OCI-M2 (cell line): ENCODE results near the gene STAG3.

ENCODE experiments used
- DNase-seq: peaks from one replicate; lab custom pipeline; 2025; ENCODE audit not compliant: unreplicated experiment; lab: John Stamatoyannopoulos, UW

The STAG3 gene

DNA sequence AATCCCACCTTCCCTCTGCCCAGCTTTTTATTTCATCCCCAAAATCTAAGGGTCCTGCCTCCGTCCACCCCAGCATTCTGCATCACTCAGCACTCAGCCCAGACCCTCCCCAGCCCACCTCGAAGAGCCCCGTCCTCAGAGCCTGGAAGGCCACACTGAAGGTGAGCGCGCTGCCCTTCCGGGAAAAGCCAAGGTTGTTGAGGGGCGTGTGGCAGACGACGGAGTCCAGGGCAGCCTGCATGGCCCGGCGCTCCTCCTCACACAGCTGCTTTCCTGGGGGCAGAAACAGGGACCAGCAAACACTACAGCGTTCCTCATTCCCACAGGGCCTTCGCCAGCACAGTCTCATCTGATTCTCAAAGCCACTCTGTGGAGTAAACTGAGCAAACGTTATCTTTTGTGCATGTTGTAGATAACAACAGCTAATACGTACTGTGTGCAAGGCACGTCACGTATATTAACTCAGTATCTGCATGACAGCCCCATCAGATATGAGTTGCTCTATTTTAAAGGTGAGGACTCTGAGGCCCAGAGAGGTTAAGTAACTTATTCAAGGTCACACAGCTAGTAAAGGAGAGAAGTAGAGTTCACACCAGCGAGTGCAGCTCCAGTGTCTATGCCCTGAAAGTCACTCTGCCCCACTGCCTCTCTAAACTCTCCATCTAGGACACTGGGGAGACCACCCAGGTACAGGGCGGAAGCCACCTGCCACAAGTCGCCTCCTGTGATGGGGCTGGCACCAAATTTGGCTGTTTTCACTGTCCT is 22.0 kb upstream of the STAG3 start:
- no peak for DNase-seq

DNA sequence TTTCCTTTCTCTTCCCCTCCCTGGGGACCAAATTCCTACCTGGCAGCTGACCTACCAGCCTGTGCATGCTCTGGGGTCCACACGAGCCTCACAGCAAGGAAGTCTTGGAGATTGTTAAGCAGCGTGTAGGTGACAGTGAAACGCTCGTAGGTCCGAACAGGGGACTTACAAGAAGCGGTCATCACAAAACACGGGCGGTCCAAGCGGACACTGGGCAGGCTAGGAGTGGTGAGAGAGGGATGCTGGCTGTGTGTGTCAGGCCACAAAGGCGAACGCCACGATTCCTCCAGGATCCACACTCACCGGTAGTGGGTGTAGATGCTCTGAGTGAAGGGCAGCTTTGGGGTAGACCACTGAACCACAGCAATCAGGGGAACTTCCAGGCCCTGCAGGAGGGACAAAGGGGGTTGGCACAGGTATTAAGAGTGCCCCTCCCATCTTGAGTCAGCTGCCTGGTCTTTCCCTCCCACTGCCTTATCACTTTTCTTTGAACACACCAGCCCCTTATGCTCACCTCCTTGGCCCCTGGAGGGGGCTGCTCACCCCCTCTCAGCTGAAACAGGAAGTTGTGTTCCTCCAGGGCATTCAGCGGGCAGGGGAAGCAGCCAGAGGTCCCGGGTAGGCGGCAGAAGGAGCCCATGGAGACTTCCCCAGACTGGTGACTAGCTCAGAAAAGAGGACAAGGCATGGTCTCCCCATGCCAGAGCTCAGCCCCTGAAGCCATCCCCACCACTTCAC is 21.2 kb upstream of the STAG3 start:
- DNase-seq, result no peak

DNA sequence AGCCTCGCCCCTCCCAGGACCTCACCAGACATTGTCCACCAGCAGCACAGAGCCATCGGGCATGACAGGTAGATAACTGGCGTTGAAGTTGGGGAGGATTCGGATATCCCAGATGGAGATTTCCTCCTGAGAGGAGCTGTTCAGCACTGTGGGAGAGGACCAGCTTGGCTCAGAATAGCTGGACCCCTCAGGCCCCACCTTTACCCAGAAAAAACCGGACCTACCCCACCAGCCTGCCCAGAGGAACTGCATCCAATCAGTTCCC is 20.7 kb upstream of the STAG3 start:
- no peak for DNase-seq

DNA sequence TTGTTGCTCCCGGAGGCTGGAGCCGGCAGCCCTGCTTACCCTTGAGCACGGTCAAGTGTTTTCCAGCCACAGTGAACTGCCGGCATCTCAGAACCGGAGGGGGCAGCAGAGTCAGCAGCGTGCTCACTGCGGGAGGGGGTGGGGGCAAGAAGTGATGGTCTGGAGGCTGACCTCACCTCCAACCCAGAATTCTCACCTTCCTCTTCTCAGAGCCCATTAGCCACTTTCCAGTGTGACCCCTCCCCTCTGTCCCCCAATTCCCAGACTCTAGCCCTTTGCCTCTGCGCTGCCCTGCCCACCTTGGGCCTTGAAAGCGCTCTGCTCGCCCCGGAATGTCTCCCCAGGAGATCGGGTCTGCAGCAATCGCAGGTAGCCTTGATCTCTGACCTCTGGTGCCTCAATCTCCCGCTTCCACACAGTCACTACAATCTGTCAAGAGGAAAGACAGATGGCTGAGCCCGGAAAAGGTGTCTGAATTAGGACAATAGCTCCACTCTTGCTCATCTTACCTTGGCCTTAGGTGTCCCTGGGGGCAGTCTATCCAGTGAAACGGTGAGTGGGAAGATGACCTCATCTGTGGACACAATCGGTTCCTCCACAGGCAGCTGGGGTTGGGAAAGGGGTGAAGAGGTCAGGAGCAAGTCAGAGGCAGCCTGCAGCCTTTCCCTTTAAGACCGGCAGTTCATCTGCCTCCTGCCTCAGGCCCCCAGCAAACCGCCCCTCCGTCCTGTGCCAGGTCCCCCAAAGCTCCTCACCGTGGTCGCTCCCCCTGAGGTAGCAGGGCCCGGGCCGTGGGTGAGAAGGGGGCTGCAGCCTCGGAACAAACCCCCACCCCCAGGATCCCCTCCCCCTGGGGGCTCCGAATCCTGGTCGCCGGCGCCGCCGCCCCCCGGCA is 20.1 kb upstream of the STAG3 start:
- no peak for DNase-seq

DNA sequence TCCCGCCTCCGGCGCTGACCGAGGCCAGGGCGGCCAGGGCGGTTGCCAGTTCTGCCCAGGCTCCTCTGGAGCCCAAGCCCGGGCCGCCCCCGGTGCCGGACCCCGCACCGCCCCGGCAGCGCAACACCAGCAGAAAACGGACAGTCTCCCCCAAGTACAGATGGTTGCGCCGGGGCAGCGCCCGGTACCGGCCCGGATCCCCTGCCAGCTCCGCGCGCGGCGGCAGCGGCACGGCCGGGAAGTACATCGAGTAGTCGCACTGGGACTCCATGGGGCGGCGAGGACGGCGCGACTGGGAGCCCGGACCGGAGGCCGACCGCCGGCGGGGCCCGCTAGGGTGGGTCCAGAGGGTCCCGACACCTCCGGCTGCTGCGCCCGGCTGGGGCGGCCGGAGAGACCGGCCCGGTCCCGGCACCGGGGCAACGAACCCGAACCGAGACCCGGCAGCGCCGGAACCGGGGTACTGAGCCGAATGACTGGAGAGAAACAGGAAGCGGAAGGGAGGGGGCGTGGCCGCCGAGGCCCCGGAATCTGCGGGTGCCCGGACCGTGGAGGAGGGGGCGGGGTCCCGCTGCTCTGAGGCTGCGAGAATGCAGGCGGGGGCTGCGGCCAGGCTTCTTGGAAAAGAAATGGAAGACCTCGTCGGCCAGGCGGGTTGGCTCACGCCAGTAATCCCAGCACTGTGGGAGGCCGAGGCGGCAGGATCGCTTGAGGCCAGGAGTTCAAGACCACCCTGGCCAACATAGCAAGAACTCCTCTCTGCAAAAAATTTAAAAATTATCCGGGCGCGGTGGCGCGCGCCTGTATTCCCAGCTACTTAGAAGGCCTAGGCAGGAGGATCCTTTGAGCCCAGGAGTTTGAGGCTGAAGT is 19.3 kb upstream of the STAG3 start, which contains the start of gene TRAPPC14:
TRAPPC14 (minus strand) TSS at position 495 of the 870 bp plus-strand sequence; CDS start at position 271, 224 bp downstream.
- peak; percentile 16 for DNase-seq

DNA sequence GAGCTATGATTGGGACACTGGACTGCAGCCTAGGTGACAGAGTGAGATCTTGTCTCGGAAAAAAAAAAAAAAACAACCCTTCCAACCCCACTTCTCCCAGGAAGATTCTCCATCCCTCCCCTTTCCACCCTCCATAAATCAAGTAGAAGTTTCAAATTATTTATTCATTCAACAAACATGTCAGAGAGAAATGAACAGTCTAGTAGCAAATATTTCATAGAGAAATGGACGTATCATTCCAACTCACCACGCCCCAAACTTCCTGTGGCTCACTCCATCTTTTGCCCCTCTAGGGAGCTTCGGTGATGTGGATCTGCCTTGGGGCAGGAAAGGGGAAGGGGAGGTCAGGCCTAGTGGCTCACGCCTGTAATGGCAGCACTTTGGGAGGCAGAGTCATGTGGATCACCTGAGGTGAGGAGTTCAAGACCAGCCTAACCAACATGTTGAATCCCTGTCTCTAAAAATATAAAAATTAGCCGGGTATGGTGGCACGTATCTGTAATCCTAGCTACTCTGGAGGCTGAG is 18.6 kb upstream of the STAG3 start:
- DNase-seq, result no peak

DNA sequence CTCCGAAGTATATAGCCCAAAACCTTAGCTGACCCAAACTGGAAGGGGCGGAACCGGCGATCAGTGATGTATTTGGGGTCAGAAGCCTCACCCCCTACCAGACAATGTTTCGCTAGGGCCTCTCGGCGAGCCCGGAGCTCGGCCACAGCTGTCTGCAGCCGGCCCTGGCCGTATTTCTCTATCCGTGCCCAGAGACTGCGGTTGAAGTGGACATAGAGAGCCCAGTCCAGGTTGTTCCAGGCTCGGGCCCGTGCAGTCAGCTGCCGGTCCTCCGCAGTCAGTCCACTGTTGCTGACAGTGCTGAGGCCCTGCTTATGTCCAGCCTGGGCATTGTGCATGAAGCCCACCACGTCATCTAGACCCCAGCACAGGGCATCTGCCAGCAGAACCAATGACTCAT is 17.7 kb upstream of the STAG3 start:
- no peak for DNase-seq

DNA sequence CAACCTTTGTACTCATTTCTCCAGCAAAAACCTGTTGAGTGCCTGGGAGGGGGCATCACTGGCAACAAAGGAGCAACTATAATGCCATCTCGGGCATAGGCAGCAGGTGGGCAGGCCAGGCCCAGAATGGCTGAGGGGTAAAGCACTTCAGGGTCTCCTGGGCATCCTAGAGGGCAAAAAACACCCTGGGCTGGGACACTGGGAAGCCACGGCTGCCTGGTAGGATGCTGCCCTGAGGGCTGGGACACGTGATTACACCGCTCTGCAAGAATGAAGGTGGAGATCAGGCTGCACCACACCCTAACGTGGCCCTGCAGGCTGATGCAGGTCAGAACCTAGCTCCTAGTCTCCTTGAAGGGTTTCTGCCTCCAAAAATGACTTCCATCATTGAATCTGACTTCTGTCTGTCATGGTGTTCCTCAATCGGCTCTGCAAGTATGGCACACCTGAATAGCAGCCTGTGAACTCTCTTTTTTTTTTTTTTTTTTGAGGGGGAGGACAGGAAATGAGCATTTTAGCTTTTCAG is 14.6 kb upstream of the STAG3 start:
- DNase-seq, result no peak

DNA sequence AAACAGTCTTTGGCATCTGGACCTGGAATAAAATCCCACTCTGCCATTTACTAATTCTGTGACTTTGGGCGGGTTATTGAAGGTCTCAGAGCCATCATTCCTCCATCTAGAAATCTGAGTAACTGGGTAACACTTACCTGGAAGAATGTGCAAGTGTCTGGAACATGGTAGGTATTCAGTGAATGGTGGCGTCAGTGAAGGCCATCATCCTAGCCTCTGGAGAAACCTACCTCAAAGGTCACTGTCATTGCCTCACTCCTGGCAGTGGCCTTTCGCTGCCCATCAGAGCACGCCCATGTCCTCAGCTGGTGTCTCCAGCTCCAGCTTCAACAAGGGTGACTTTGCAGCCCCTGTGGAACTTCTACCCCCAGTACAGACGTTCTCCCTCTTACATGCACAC is 13.8 kb upstream of the STAG3 start:
- no peak for DNase-seq

DNA sequence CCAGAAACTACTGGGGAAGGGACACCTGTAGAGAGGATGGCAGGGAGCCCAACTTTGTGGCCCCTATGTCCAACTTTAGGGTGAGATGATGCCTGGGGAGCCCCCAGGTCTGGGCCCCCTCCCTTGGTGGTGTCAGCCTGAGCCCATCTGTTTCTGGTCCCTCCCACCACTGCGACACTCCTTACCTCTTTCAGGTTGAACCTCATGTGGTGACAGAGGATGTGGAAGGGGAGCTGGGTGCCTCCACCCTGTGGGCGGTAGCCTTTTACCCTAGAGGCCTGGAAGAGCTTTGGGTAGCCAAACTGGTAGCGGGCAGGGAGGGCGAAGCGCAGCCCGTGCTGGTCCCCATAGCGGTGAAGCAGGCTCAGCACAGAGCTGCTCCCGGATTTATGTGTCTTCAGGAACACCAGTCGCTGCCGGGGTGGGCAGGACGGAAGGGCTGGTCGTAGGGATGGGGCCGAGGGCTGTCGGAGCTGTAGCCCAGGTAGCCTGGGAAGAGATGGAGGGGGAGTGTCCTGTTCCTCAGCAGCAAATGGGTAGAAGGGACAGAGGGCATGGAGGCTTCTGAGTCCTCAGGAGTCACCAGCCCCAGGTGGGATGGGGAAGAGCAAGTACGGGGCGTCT is 11.3 kb upstream of the STAG3 start:
- DNase-seq, result no peak

DNA sequence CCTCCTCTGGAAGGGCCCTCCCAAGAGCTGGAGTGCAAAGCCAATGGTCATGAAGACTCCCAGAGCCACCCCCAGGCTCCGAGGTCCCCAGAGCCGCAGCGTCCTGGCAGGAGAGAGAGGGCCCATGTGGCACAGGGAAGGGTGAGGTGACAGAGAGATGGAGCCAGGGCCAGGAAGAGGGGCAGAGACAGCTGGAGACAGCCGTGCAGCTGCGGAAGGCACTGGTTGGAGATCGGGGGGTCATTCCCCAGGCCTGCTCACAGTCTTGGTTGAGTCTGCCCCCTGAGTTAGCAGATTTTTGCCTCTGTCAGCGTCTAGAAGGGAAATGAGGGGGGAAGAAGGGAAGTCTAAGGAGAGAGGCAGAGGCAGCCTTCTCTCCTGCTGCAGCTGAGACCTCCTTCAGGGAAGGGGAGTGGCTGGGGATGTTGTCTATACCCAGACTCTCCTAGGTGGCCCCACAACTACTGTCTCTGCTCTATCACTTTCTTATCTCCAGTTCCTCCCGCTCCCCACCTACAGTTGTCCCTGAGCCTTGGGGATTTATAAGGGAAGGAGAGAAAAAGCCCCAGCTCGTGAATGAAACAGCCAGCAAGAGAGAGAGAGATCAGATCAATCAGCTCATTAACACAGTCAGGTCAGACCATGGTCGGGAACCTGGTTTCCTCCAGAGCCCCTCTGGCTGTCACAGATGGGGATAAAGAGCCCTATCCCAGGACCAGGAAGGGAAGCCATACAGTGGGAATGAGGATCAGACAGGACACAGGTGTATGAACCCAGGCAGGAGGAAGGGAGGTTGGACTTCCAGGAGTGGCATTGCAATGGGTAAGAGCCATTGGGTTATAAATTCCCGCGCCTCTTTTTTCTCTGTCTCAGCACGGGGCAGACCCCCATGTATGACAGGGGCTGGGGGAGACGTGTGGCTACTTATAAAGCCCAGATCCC is 10.5 kb upstream of the STAG3 start:
- no peak for DNase-seq

DNA sequence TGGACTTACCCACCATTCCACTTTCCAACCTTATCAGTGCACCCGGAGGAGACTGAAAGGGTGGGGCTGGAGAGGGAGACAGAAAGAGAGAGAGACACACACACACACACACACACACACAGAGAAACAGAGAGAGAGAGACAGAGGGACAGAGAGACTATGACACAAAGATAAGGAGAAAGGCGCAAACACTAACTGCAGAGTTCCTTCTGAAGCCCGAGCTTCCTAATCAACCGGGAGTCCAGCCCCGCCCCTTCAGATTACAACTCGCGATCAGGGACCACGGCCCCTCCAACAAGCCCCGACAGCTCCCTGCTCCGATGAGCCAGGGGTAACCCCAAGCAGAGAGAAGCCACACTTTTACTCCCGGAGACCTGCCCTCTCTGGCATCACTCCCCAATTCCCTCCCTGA is 9.8 kb upstream of the STAG3 start:
- no peak for DNase-seq

DNA sequence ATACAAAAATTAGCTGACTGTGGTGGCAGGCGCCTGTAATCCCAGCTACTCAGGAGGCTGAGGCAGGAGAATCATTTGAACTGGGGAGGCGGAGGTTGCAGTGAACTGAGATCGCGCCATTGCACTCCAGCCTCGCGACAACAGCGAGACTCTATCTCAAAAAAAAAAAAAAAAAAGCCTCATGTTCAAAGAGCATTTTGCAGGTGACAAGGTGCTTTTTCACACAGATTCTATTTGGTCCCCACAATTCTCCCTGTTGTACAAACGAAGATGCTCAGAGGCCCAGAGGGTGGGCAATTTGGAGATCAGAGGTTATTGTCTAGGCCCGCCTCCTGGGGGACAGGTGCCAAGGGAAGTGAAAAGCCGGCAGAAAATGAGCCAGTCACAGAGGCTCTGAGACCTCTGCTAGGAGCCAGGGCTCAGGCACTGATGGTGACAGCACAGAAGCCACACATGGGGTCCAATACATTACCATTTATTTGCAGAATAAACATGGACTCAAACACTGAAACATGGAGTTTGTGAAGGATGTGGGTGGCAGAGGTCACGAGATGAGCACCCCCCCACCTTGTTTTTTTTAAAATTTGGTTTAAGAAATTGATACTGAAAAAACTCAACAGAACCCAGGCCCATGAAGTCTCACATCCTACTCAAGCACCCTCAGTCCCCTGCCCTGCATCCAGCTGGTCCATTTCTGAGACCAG is 8.4 kb upstream of the STAG3 start:
- no peak for DNase-seq

DNA sequence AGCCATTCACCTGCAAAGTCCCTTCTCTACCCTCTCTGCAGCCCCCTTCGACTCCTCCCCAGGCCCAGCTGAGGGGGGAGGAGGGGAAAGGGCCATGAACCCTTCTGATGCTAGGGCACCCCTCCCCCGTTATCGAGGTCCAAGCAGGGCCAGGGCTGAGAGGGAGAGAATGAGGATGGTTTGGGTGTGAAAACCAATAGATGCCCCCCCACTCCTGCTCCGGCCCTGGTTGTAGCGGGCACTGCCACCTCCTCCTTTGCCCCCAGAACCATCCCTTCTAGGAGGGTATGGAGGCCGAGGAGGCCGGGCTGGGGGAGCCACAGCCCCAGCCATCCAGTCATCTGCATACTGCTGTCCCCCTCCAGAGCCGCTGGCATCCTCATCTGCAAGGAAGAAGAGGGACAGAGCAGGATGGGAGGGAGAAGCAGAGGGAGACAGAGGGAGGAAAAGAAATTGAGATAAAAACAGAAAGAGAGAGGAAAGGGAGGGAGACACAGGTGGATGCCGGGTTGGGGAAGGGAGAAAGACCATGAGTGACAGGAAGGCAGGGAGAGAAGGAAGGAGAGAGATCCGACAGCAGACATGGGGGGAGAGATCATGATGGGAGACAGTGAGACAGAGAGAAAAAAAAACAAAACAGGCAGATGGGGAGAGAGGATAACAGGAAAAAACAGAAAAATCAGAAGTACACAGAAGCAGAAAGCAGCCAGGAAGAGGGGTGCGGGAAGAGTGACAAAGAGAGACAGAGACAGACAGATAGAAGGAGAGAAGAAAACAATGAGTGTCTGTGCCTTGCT is 7.4 kb upstream of the STAG3 start:
- DNase-seq, result no peak

DNA sequence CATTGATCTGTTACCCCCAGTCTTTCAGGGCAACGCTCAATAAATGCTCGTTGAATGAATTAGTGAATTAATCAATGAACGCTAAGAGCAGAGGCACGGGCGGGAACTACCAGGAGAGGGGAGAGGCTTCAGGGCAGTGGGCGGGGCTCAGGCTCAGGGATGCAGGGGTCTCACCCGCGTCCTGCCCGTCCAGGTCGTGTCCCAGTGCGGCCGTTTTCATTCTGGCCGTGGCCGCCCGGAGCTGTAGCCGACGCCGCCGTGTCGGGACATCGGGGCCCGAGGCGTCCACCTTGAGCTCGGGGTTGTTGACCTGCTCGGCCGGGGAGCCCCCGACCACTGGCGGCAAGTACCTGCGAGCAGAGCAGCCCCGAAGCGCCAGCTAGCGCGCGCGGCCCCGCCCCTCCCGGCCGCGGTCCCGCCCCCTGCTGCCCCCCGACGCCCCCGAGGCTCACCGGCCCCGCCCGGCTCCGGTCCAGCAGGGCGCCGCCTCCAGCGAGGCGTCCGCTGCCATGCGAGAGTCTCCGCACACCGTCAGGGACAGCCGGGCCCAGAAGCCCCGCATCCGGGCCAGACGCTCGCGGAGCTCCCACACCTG is 6.5 kb upstream of the STAG3 start:
- DNase-seq, result no peak

DNA sequence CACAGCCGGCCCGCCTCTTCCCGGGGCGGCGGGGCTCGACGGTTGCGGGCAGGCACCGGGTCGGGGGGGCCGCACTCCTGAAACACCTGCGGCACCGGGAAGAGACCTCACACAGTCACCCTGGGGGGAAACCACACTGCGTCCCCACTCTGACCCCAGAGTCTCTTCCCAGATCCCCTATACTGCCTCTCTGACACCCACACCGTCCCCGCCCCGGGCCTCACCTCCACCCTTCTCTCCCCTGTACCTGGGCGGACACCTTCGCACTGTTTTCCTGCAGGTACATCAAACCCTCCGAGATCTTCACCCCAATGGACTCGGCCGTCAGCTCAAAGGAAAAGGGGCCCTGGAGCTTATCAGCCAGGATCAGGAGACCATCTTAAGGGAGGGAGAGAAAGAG is 5.9 kb upstream of the STAG3 start:
- DNase-seq, result no peak
